Endothelial cell of umbilical vein (primary cell): ENCODE data around the gene DPM2.

Experiments used
- EZH2 ChIP-seq: IDR thresholded peaks from 2 replicates; pipeline ENCODE4 v1.6.1; 2012; ENCODE audit warnings: borderline replicate concordance, low read depth, mild to moderate bottlenecking, moderate library complexity, low read length, inconsistent platforms; ENCODE audit not compliant: severe bottlenecking
- FOS ChIP-seq: IDR thresholded peaks from 2 replicates; pipeline ENCODE4 v1.6.1; 2011; ENCODE audit warnings: mild to moderate bottlenecking, low read length, moderate library complexity, borderline replicate concordance; ENCODE audit not compliant: insufficient read depth
- GATA2 ChIP-seq: IDR thresholded peaks from 2 replicates; pipeline ENCODE4 v1.7.0; 2011; ENCODE audit warnings: low read depth, mild to moderate bottlenecking, moderate library complexity, mixed read lengths, low read length; ENCODE audit not compliant: insufficient read length, insufficient read depth
- JUN ChIP-seq: IDR thresholded peaks from 2 replicates; pipeline ENCODE4 v1.6.1; 2011; ENCODE audit warnings: borderline replicate concordance, low read depth; ENCODE audit not compliant: insufficient read length, insufficient read depth
- MYC ChIP-seq: IDR thresholded peaks from one replicate; pipeline ENCODE4 v1.6.1; 2011; ENCODE audit warnings: mild to moderate bottlenecking, low read depth, low read length
- POLR2A ChIP-seq: IDR thresholded peaks from 2 replicates; pipeline ENCODE4 v1.6.1; 2012; ENCODE audit warnings: low read depth, mild to moderate bottlenecking, control low read depth, low read length
- POLR2AphosphoS5 ChIP-seq: IDR thresholded peaks from 2 replicates; pipeline ENCODE4 v1.6.1; 2012; ENCODE audit warnings: low read depth, mild to moderate bottlenecking, control low read depth, low read length, moderate library complexity; ENCODE audit not compliant: insufficient read depth
- TF ChIP-seq, protein P1 (sequence below), 2 donors: IDR thresholded peaks; 1 replicate in 1 of 2; 2 replicates in 1 of 2; pipeline ENCODE4 v1.5.1; 2011; ENCODE audit warnings: low read length in 2 of 2, mild to moderate bottlenecking in 2 of 2, moderate library complexity in 2 of 2, control low read depth in 1 of 2, inconsistent platforms in 1 of 2, low read depth in 1 of 2; ENCODE audit not compliant: insufficient read depth in 1 of 2; ENCODE audit errors: extremely low read depth in 1 of 2
- TF ChIP-seq, protein P2 (sequence below): IDR thresholded peaks from 2 replicates; pipeline ENCODE4 v1.6.1; 2011; ENCODE audit not compliant: insufficient read depth, insufficient read length

DNA sequence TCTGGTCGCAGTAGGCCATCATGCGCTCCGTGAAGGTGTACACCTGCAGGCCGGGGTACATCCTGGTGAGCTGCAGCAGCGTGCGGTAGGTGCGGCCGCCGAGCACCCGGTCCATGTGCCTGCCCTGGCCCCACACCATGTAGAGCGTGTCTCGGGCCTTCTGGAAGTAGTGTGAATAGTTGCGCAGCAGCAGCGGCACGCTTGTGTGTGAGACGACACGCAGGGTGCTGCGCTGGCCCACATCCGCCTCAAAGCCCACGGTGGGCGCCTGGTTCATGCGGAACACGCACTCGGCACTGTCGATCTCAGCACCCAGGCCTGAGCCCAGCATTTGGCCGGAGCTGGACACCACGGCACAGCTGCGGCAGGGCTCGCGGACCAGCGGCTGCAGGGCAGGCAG lies 25.4 kb downstream of the DPM2 start:
- TF ChIP-seq POLR2A: no peak
- TF ChIP-seq, protein P1, sequence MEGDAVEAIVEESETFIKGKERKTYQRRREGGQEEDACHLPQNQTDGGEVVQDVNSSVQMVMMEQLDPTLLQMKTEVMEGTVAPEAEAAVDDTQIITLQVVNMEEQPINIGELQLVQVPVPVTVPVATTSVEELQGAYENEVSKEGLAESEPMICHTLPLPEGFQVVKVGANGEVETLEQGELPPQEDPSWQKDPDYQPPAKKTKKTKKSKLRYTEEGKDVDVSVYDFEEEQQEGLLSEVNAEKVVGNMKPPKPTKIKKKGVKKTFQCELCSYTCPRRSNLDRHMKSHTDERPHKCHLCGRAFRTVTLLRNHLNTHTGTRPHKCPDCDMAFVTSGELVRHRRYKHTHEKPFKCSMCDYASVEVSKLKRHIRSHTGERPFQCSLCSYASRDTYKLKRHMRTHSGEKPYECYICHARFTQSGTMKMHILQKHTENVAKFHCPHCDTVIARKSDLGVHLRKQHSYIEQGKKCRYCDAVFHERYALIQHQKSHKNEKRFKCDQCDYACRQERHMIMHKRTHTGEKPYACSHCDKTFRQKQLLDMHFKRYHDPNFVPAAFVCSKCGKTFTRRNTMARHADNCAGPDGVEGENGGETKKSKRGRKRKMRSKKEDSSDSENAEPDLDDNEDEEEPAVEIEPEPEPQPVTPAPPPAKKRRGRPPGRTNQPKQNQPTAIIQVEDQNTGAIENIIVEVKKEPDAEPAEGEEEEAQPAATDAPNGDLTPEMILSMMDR (IDR thresholded peaks at IDR 0.05; ENCODE audit: extremely low read depth in 1 of 2, insufficient read depth in 1 of 2, low read depth in 1 of 2, low read length in 2 of 2): no peak
- no peak for TF ChIP-seq EZH2
- no peak for TF ChIP-seq GATA2
- TF ChIP-seq MYC: no peak
- no peak for TF ChIP-seq JUN
- TF ChIP-seq POLR2AphosphoS5: no peak
- TF ChIP-seq, protein P2, sequence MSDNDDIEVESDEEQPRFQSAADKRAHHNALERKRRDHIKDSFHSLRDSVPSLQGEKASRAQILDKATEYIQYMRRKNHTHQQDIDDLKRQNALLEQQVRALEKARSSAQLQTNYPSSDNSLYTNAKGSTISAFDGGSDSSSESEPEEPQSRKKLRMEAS: no peak
- no peak for TF ChIP-seq FOS
